NB4 (cell line): Measurements from ENCODE around the gene XAGE1A.
"Not testable (repeated sequence)": the region's sequence is repeated elsewhere in the genome, so short reads cannot be mapped to it uniquely, and the experiment has no call there.

Source experiments
- DNase-seq: peaks from one replicate; pipeline ENCODE4 v3.0.0; 2010; ENCODE audit warnings: low read depth
- H3K4me3 ChIP-seq: one replicate; pipeline ENCODE4 v1.5.1; 2011; ENCODE audit warnings: mild to moderate bottlenecking, low read depth, low read length, moderate library complexity
- MAX ChIP-seq: IDR thresholded peaks from 2 replicates; pipeline ENCODE4 v1.6.1; 2011; ENCODE audit warnings: low read depth, low read length
- MYC ChIP-seq: IDR thresholded peaks from 2 replicates; pipeline ENCODE4 v1.6.1; 2011; ENCODE audit warnings: low read depth, low read length
- POLR2A ChIP-seq: IDR thresholded peaks from 2 replicates; pipeline ENCODE4 v1.6.1; 2011; ENCODE audit warnings: mild to moderate bottlenecking; ENCODE audit not compliant: insufficient read length; ENCODE audit errors: extremely low read depth
- TF ChIP-seq, protein P1 (sequence below): IDR thresholded peaks from one replicate; pipeline ENCODE4 v1.5.1; 2012; ENCODE audit warnings: low read depth, low read length

The XAGE1A gene, protein sequence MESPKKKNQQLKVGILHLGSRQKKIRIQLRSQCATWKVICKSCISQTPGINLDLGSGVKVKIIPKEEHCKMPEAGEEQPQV

GRCh38 chrX:52495545-52496418 lies at the start of gene XAGE1A:
XAGE1A (plus strand) TSS chrX:52495808; CDS start chrX:52497362, 1,554 bp downstream.
- not testable (repeated sequence) for H3K4me3 ChIP-seq, DNase-seq

- not testable (repeated sequence) for DNase-seq, H3K4me3 ChIP-seq
Measured at GRCh38 chrX:52452031-52452430, 43.6 kb upstream of the XAGE1A start.

DNA sequence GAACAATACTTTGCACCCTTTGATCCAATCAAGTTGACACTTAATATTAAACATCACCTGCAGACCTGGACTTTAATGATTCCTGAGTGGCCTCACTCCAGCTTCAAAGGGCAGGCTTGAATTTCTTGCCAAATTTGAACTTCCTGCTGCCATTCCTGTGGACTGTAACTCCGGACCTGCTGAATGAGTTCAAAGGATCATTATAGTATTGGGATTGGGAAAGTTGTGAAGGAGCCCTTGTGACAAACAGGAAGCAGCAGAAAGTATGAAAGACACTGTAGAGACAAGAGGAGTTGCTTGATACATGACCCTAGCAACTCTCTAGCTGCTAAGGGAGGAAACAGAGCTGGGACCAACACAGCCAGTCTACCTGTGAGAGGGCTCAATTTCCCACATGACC lies 24.3 kb upstream of the XAGE1A start:
- H3K4me3 ChIP-seq, DNase-seq: not testable (repeated sequence)

GRCh38 chrX:52496419-52496772 lies 788 bp downstream of the XAGE1A start:
- DNase-seq, H3K4me3 ChIP-seq: not testable (repeated sequence)

DNA sequence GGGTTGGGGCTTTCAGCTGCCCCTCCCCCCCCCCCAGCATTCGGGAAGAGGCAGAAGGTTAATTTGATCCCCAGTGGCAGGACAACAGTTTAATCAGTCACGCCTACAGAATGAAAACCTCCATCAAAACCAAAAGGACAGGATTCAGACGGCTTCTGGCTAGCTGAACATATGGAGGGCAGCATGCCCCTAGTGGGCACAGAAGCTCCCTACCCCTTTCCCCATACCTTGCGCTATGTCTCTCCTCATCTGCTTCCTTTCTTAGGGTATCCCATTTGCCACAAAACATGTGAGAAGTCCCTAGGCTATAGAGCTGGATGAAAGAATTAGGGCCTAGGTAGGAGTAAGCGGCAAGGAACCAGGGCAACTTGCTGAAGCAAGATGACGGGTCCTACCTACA lies 5.8 kb downstream of the XAGE1A start:
- not testable (repeated sequence) for DNase-seq, H3K4me3 ChIP-seq

DNA sequence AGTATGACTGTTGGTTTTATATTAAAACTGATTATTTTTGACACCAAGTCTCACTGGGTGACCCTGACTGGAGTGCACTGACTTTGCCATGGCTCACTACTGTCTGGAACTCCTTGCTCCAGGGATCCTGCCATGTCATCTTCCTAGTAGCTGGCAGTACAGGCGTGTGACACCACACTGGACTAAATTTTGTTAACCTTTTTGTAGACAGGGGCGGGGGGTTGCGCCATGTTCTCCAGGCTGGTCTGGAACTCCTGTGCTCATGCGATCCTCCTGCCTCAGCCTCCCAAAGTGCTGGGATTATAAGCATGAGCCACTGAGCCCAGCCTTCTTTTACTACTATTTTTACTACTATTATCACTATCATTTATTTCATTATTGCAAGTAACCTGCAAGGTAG lies 8.9 kb downstream of the XAGE1A start:
- TF ChIP-seq MYC (no peak), POLR2A (no peak), MAX (no peak)
- TF ChIP-seq, protein P1, sequence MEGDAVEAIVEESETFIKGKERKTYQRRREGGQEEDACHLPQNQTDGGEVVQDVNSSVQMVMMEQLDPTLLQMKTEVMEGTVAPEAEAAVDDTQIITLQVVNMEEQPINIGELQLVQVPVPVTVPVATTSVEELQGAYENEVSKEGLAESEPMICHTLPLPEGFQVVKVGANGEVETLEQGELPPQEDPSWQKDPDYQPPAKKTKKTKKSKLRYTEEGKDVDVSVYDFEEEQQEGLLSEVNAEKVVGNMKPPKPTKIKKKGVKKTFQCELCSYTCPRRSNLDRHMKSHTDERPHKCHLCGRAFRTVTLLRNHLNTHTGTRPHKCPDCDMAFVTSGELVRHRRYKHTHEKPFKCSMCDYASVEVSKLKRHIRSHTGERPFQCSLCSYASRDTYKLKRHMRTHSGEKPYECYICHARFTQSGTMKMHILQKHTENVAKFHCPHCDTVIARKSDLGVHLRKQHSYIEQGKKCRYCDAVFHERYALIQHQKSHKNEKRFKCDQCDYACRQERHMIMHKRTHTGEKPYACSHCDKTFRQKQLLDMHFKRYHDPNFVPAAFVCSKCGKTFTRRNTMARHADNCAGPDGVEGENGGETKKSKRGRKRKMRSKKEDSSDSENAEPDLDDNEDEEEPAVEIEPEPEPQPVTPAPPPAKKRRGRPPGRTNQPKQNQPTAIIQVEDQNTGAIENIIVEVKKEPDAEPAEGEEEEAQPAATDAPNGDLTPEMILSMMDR, result no peak
- DNase-seq, result no peak
- H3K4me3 ChIP-seq, result no peak overlapping the region

GRCh38 chrX:52507331-52507730 lies 11.7 kb downstream of the XAGE1A start:
- no peak overlapping the region for H3K4me3 ChIP-seq
- no peak for TF ChIP-seq POLR2A
- TF ChIP-seq, protein P1, result no peak
- no peak for TF ChIP-seq MAX
- DNase-seq, result no peak

- TF ChIP-seq, protein P1, result no peak
- TF ChIP-seq MAX, result no peak
- TF ChIP-seq POLR2A, result no peak
- no peak for TF ChIP-seq MYC
- no peak for DNase-seq
- no peak overlapping the region for H3K4me3 ChIP-seq
Measured at GRCh38 chrX:52509916-52510315, 14.3 kb downstream of the XAGE1A start.

DNA sequence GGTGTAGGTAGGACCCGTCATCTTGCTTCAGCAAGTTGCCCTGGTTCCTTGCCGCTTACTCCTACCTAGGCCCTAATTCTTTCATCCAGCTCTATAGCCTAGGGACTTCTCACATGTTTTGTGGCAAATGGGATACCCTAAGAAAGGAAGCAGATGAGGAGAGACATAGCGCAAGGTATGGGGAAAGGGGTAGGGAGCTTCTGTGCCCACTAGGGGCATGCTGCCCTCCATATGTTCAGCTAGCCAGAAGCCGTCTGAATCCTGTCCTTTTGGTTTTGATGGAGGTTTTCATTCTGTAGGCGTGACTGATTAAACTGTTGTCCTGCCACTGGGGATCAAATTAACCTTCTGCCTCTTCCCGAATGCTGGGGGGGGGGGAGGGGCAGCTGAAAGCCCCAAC lies 15.5 kb downstream of the XAGE1A start:
- H3K4me3 ChIP-seq, DNase-seq: not testable (repeated sequence)

DNA sequence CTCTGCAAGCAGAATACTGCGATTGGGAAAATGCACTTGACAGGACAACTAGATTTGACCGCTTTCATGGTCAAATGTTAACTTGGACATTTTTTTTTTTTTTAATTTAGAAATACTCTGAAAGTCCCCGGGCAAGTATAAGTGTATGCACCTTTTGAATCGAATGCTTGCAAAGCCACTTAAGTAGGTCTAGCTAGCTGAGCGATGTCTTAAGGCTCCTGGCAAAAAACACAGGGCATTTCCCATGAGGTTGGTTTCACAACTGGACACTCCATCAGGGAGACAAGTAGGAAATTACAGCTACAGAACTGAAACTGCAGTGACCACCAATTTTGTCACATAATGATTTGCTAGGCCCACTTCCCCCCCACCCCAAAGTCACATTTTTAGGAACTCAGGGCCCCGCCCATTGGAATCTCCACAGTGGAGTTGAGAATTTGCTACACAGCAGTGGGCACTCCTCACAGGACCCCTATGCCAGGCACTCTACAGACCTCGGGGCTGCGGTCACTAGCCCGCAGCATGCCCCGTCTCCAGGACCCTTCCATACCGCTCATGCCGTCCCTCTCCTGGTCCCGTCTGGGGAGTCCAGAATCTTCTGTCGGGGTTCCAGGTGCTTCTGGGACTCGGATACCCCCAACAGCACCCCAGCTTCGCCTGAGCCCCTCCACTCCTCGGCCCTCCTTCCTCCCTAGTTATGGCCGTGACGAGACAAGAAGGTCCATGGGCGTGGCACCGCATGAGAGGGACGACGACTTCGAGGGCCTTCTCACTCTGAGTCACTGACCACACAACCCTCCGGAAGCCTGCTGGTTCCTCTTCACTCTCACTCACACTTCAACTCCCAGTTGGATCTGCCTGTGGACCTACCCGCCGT lies 20.7 kb downstream of the XAGE1A start:
- H3K4me3 ChIP-seq, DNase-seq: not testable (repeated sequence)

GRCh38 chrX:52516987-52517325 lies 21.3 kb downstream of the XAGE1A start, which contains the start of gene XAGE1B:
XAGE1B (minus strand) TSS chrX:52517063; CDS start chrX:52515527, 1,536 bp downstream.
- not testable (repeated sequence) for DNase-seq, H3K4me3 ChIP-seq

DNA sequence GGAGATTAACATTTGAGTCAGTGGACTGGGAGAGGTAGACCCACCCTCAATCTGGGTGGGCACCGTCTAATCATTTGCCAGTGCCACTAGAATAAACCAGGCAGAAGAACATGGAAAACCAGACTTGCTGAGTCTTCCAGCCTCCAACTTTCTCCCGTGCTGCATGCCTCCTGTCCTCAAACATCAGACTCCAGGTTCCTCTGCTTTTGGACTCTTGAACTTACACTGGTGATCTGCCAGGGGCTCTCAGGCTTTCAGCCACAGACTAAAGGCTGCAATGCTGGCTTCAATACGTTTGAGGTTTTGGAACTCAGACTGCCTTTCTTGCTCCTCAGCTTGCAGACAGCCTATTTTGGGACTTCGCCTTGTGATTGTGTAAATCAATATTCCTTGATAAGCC lies 45.4 kb downstream of the XAGE1A start:
- not testable (repeated sequence) for DNase-seq, H3K4me3 ChIP-seq
